IMR-90 (cell line): ENCODE data around the gene SPCS2. TPM values are rescaled to one million over a fixed set of nuclear protein-coding genes. Genes with fewer than 3 reads are reported as not detected.

Experiments used
- ATAC-seq: fragments of 200-7000 bp; cut with Tn5 transposase; 2 replicates; pipeline ENCODE4 v1.9.1; 2020; ENCODE audit warnings: low read depth, mild to moderate bottlenecking, moderate library complexity
- BruUV-seq: library from RNA; stranded (reverse); fragments of 400-500 nt; replicated peaks from 2 replicates; lab custom pipeline; 2021; lab: Mats Ljungman, UMichigan
- CTCF ChIA-PET: fragments of 300-600 bp; formaldehyde crosslinking; extraction: SDS; loops from one replicate; lab custom pipeline; 2021; ENCODE audit warnings: antibody characterized with exemption; lab: Yijun Ruan, JAX
- POLR2A ChIA-PET: fragments of 300-600 bp; sonication (Branson Sonifier 250); formaldehyde crosslinking; loops from one replicate; lab custom pipeline; 2022; ENCODE audit warnings: antibody characterized with exemption; ENCODE audit not compliant: unreplicated experiment; lab: Charles Lee
- DNase-seq: peaks from one replicate; pipeline ENCODE4 v3.0.0; 2013
- H2AFZ ChIP-seq: replicated peaks from 2 replicates; pipeline ENCODE3; 2013; ENCODE audit warnings: low read length, mild to moderate bottlenecking; ENCODE audit not compliant: poor library complexity
- H2AK5ac ChIP-seq: 2 replicates; pipeline ENCODE4 v1.6.1; 2013; ENCODE audit warnings: low read depth, low read length, inconsistent platforms
- H2AK9ac ChIP-seq: replicated peaks from 2 replicates; pipeline ENCODE3; 2013; ENCODE audit warnings: mild to moderate bottlenecking, low read depth, low read length, moderate library complexity; ENCODE audit not compliant: poor library complexity
- H2BK120ac ChIP-seq: 2 replicates; pipeline ENCODE4 v1.6.1; 2013; ENCODE audit warnings: low read depth, low read length, inconsistent platforms
- H2BK15ac ChIP-seq: 3 replicates; pipeline ENCODE4 v1.6.1; 2013; ENCODE audit warnings: low read depth, low read length, inconsistent platforms
- H2BK20ac ChIP-seq: 2 replicates; pipeline ENCODE4 v1.6.1; 2013; ENCODE audit warnings: low read depth, mild to moderate bottlenecking, inconsistent platforms, low read length, moderate library complexity
- H2BK5ac ChIP-seq: 2 replicates; pipeline ENCODE4 v1.6.1; 2013; ENCODE audit warnings: mild to moderate bottlenecking, low read depth, low read length, inconsistent platforms; ENCODE audit not compliant: poor library complexity, severe bottlenecking
- H3K14ac ChIP-seq: replicated peaks from 2 replicates; pipeline ENCODE4 v1.6.1; 2013; ENCODE audit warnings: low read depth, low read length, inconsistent platforms
- H3K18ac ChIP-seq: 2 replicates; pipeline ENCODE4 v1.6.1; 2013; ENCODE audit warnings: low read depth, low read length, control low read depth
- H3K23ac ChIP-seq: 2 replicates; pipeline ENCODE4 v1.6.1; 2013; ENCODE audit warnings: low read depth, low read length, inconsistent platforms
- H3K27ac ChIP-seq: 2 replicates; pipeline ENCODE4 v1.5.1; 2013; ENCODE audit warnings: mild to moderate bottlenecking, control low read depth, low read length; ENCODE audit not compliant: insufficient read depth
- H3K27me3 ChIP-seq: 2 replicates; pipeline ENCODE4 v1.6.1; 2013; ENCODE audit warnings: low read length; ENCODE audit not compliant: control insufficient read depth, insufficient read depth
- H3K36me3 ChIP-seq: 2 replicates; pipeline ENCODE4 v1.6.1; 2013; ENCODE audit warnings: low read length, mixed read lengths; ENCODE audit not compliant: control insufficient read depth, insufficient read depth
- H3K4ac ChIP-seq: 2 replicates; pipeline ENCODE4 v1.6.1; 2013; ENCODE audit warnings: low read depth, low read length, inconsistent platforms
- H3K4me1 ChIP-seq: 2 replicates; pipeline ENCODE4 v1.6.1; 2013; ENCODE audit warnings: low read length, mixed read lengths; ENCODE audit not compliant: control insufficient read depth, insufficient read depth
- H3K4me2 ChIP-seq: 2 replicates; pipeline ENCODE4 v1.6.1; 2013; ENCODE audit warnings: low read depth, mild to moderate bottlenecking, control low read depth, low read length, moderate library complexity
- H3K4me3 ChIP-seq: 2 replicates; pipeline ENCODE4 v1.5.1; 2013; ENCODE audit warnings: low read depth, mild to moderate bottlenecking, control low read depth, low read length, moderate library complexity; ENCODE audit not compliant: insufficient read depth
- H3K56ac ChIP-seq: 2 replicates; pipeline ENCODE4 v1.6.1; 2013; ENCODE audit warnings: low read length, inconsistent platforms; ENCODE audit not compliant: insufficient read depth; ENCODE audit errors: extremely low read depth
- H3K79me1 ChIP-seq, 2 experiments: 2 replicates each; pipeline ENCODE4 v1.6.1; 2013; ENCODE audit warnings: low read length in 2 of 2, inconsistent platforms in 1 of 2, low read depth in 1 of 2
- H3K9ac ChIP-seq: 2 replicates; pipeline ENCODE4 v1.6.1; 2013; ENCODE audit warnings: low read depth, low read length, control low read depth
- H3K9me1 ChIP-seq: 2 replicates; pipeline ENCODE4 v1.6.1; 2013; ENCODE audit warnings: low read length, inconsistent platforms; ENCODE audit not compliant: insufficient read depth
- H3K9me3 ChIP-seq: 2 replicates; pipeline ENCODE4 v1.6.1; 2013; ENCODE audit warnings: low read length; ENCODE audit not compliant: control insufficient read depth, insufficient read depth
- H4K20me1 ChIP-seq: 2 replicates; pipeline ENCODE4 v1.6.1; 2013; ENCODE audit warnings: low read length, inconsistent platforms; ENCODE audit not compliant: insufficient read depth
- H4K5ac ChIP-seq: 2 replicates; pipeline ENCODE4 v1.6.1; 2013; ENCODE audit warnings: mild to moderate bottlenecking, low read depth, low read length, control low read depth
- H4K8ac ChIP-seq, 2 experiments: 2 replicates each; pipeline ENCODE4 v1.6.1; 2013; ENCODE audit warnings: low read depth in 2 of 2, low read length in 2 of 2, control low read depth in 1 of 2, inconsistent platforms in 1 of 2
- H4K91ac ChIP-seq: 2 replicates; pipeline ENCODE4 v1.6.1; 2013; ENCODE audit warnings: low read depth, low read length, inconsistent platforms; ENCODE audit not compliant: insufficient read depth
- BHLHE40 ChIP-seq: fragments of 150-350 bp; IDR thresholded peaks from 2 replicates; pipeline ENCODE4 v1.6.1; 2016; ENCODE audit warnings: mild to moderate bottlenecking, low read depth, low read length
- FOS ChIP-seq: fragments of 150-350 bp; IDR thresholded peaks from 2 replicates; pipeline ENCODE4 v1.6.1; 2016; ENCODE audit warnings: low read depth, low read length
- POLR2A ChIP-seq: IDR thresholded peaks from 2 replicates; pipeline ENCODE4 v1.6.1; 2012; ENCODE audit warnings: mild to moderate bottlenecking, low read depth, low read length
- USF2 ChIP-seq: fragments of 150-350 bp; IDR thresholded peaks from 2 replicates; pipeline ENCODE4 v1.6.1; 2017; ENCODE audit warnings: mild to moderate bottlenecking, antibody characterized with exemption, low read length, low read depth
- WGBS, 2 experiments: methylation state at CpG; one replicate each; pipeline versions ENCODE4 v1.1.5 to v1.1.7; 2013; ENCODE audit warnings: missing lambda C conversion rate in 2 of 2; ENCODE audit not compliant: insufficient read length in 1 of 2; ENCODE audit errors: extremely low coverage in 2 of 2; 5-methylcytosine and 5-hydroxymethylcytosine counted together
- dilution Hi-C: fragments of 300-500 bp; cut with HindIII; formaldehyde crosslinking; loops from one replicate; pipeline ENCODE4 v1.14.3; 2018; ENCODE audit warnings: low sequenced_read_pairs; ENCODE audit not compliant: unreplicated experiment
- in situ Hi-C: fragments of 300-500 bp; cut with MboI; formaldehyde crosslinking; loops from 3 replicates; pipeline ENCODE4 v1.14.3; 2019; ENCODE audit warnings: low sequenced_read_pairs, inconsistent platforms, mixed read lengths
- intact Hi-C: fragments of 100-400 bp; cut with micrococcal nuclease; formaldehyde crosslinking; loops from 2 replicates; pipeline ENCODE4 v1.10.0; 2022
- polyA plus RNA-seq, 3 experiments: library from polyadenylated mRNA; depleted of rRNA; stranded (reverse); fragments of >200 nt; gene quantifications; 2 replicates each; pipeline ENCODE4 v1.2.3, GENCODE V29; 2012; ENCODE audit warnings: low replicate concordance in 1 of 3
- total RNA-seq: library from RNA; depleted of rRNA; stranded (reverse); fragments of >200 nt; gene quantifications from 2 replicates; pipeline ENCODE4 v1.2.3, GENCODE V29; 2012

SPCS2 gene
- total and polyA plus RNA-seq, 2 of the 4 experiments (the other 2 are of a cell fraction), result 15.4 to 76.0 TPM

- no peak overlapping the region for H2BK15ac ChIP-seq
- ATAC-seq, result no peak
- H2AK5ac ChIP-seq, result no peak overlapping the region
- H3K56ac ChIP-seq, result no peak overlapping the region
- no peak overlapping the region for H4K5ac ChIP-seq
- H4K20me1 ChIP-seq, result no peaks in the 10 kb centered on the region
- TF ChIP-seq USF2 (no peak), BHLHE40 (no peak), FOS (no peak), POLR2A (no peak)
- no peaks in the 10 kb centered on the region for H3K27me3 ChIP-seq
- BruUV-seq, result no TSS peak
- dilution Hi-C loops (no loop called here), in situ Hi-C loops (no loop called here), intact Hi-C loops (no loop called here)
- H4K91ac ChIP-seq, result no peak overlapping the region
- no peak overlapping the region for H3K4ac ChIP-seq
- H3K23ac ChIP-seq, result 0 out of 2 replicates have a peak overlapping the region, but pooled peaks have one; percentile 15
- H3K79me1 ChIP-seq, result peaks cover 10 to 19% of the 10 kb centered on the region in 2 experiments
- no peak overlapping the region for H3K9ac ChIP-seq
- no peak overlapping the region for H3K27ac ChIP-seq
- H3K9me3 ChIP-seq, result no peaks in the 10 kb centered on the region
- H3K4me2 ChIP-seq, result no peak overlapping the region
- H3K4me1 ChIP-seq, result no peaks in the 10 kb centered on the region
- H2BK120ac ChIP-seq, result no peak overlapping the region
- H3K9me1 ChIP-seq, result 0 out of 2 replicates have a peak, but pooled peaks cover 3% of the 10 kb centered on the region
- no peak overlapping the region for H4K8ac ChIP-seq
- ChIA-PET CTCF (no interaction called here), POLR2A (no interaction called here)
- no peak for DNase-seq
- no CpG with 5 or more reads among the region's 1 CpG for WGBS, 2 experiments
- no peak overlapping the region for H3K18ac ChIP-seq
- H2BK5ac ChIP-seq, result no peak overlapping the region
- H3K4me3 ChIP-seq, result no peak overlapping the region
- no peak overlapping the region for H2AK9ac ChIP-seq
- H2AFZ ChIP-seq, result no peak overlapping the region
- H3K14ac ChIP-seq, result no peak overlapping the region
- peaks cover 6% of the 10 kb centered on the region; the same call in 1 of the 2 replicates for H3K36me3 ChIP-seq
- no peak overlapping the region for H2BK20ac ChIP-seq
Observed at GRCh38 chr11:74990941-74991340, 41.9 kb downstream of the SPCS2 start.
